Vagina (tissue), 2 donors: Measurements from ENCODE around the gene NES. TPM values are rescaled to one million over a fixed set of nuclear protein-coding genes. Genes with fewer than 3 reads are reported as not detected.

Source experiments
- DNase-seq, 2 donors: peaks; one replicate each; pipeline ENCODE4 v3.0.0-alpha.2; 2017; ENCODE audit errors: extremely low spot score in 2 of 2
- H3K27ac ChIP-seq: fragments of 200-600 bp; sonication (generic); one replicate; pipeline ENCODE4 v1.5.1; 2019
- H3K27me3 ChIP-seq: fragments of 200-600 bp; sonication (generic); one replicate; pipeline ENCODE4 v1.5.1; 2019
- H3K36me3 ChIP-seq, 2 donors: fragments of 200-600 bp; sonication (generic); one replicate each; pipeline ENCODE4 v1.5.1; 2017 to 2019
- H3K4me1 ChIP-seq: fragments of 200-600 bp; sonication (generic); one replicate; pipeline ENCODE4 v1.5.1; 2019
- H3K4me3 ChIP-seq, 2 donors: fragments of 200-600 bp; sonication (generic); 1 replicate in 1 of 2; 2 replicates in 1 of 2; pipeline ENCODE4 v1.5.1; 2016 to 2019
- H3K9me3 ChIP-seq: fragments of 200-600 bp; sonication (generic); one replicate; pipeline ENCODE4 v1.5.1; 2019
- CTCF ChIP-seq, 3 experiments: fragments of 450-650 bp in 2 of 3; fragments of 200-600 bp in 1 of 3; sonication (generic) in 1 of 3; IDR thresholded peaks; one replicate each; pipeline ENCODE4 v1.5.1; 2017 to 2019; ENCODE audit warnings: antibody characterized with exemption in 3 of 3, mild to moderate bottlenecking in 2 of 3, moderate library complexity in 2 of 3
- POLR2A ChIP-seq, 2 donors: fragments of 450-650 bp; IDR thresholded peaks; one replicate each; pipeline ENCODE4 v1.6.1; 2017; ENCODE audit warnings: antibody characterized with exemption in 2 of 2, mild to moderate bottlenecking in 2 of 2, moderate library complexity in 2 of 2
- POLR2AphosphoS5 ChIP-seq, 2 donors: sonication (generic); formaldehyde crosslinking; IDR thresholded peaks; one replicate each; pipeline ENCODE4 v1.9.0; 2017; ENCODE audit warnings: antibody characterized with exemption in 2 of 2, mild to moderate bottlenecking in 2 of 2, low read depth in 1 of 2; ENCODE audit not compliant: insufficient read depth in 1 of 2
- intact Hi-C: fragments of 100-400 bp; cut with DNase I; formaldehyde crosslinking; loops from one replicate; pipeline ENCODE4 v1.15.1; 2023
- total RNA-seq: library from RNA; depleted of rRNA; stranded (reverse); fragments of >200 nt; gene quantifications from one replicate; pipeline ENCODE4 v1.2.3, GENCODE V29; 2016

NES gene
- total RNA-seq, 1 donor from 2014 or later = 16.0 TPM

GRCh38 chr1:156658496-156658895 lies 18.7 kb downstream of the NES start:
- H3K36me3 ChIP-seq = no peaks in the 10 kb centered on the region
- H3K4me1 ChIP-seq = peaks cover 60% of the 10 kb centered on the region
- H3K27ac ChIP-seq = no peak overlapping the region
- DNase-seq = no peak
- no peaks in the 10 kb centered on the region for H3K9me3 ChIP-seq
- intact Hi-C loops = loop anchor here (5.0 kb wide), 2 partner anchors 76 to 271 kb away; no protein-coding TSS in a partner anchor
- no peak for TF ChIP-seq CTCF (IDR thresholded peaks at IDR 0.05)
- no peak overlapping the region for H3K4me3 ChIP-seq
- H3K27me3 ChIP-seq = no peaks in the 10 kb centered on the region

DNA sequence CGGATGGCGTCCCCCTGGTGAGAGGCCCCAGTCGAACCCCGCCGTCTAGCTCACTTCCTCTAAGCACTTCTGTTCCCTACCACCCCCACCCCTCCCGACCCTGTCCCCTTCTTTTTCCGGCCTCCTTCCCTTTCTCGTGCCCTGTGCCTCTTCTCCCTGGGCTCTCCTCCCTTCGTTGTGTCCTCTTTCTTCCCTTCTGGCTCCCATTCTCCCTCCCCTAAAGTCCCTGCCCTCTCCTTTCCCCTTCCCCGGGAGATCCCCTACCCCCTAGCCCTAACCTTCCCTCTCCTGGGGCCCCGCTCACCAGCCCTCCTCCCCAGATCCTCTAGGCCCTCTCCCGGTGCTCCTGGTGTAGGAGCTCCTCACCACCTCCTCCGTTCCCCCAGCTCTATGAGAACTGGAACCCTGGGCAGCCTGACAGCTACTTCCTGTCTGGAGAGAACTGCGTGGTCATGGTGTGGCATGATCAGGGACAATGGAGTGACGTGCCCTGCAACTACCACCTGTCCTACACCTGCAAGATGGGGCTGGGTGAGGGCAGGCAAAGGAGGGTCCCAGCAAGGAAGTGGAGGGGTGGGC lies 19.4 kb downstream of the NES start:
- peak overlapping the region; percentile 8 for H3K27ac ChIP-seq
- peak overlapping the region; percentile 23 to 45 for H3K4me3 ChIP-seq

GRCh38 chr1:156656806-156657740 lies 20.1 kb downstream of the NES start:
- intact Hi-C loops = loop anchor here (5.0 kb wide), 2 partner anchors 75 to 270 kb away; no protein-coding TSS in a partner anchor
- H3K27ac ChIP-seq = peak overlapping the region; percentile 8
- TF ChIP-seq POLR2AphosphoS5 (IDR thresholded peaks at IDR 0.05; ENCODE audit: insufficient read depth in 1 of 2, low read depth in 1 of 2) (peak; percentile 22 to 31), CTCF (IDR thresholded peaks at IDR 0.05) (peak; percentile 87 to 91 (median 88)), POLR2A (IDR thresholded peaks at IDR 0.05) (no peak)
- DNase-seq = no peak
- no peaks in the 10 kb centered on the region for H3K27me3 ChIP-seq
- peaks cover 51% of the 10 kb centered on the region for H3K4me1 ChIP-seq
- H3K4me3 ChIP-seq = peak overlapping the region; percentile 23 to 45
- H3K9me3 ChIP-seq = no peaks in the 10 kb centered on the region
- no peaks in the 10 kb centered on the region for H3K36me3 ChIP-seq

More for the DNA sequence above, 19.4 kb downstream of the NES start:
- TF ChIP-seq POLR2AphosphoS5 (IDR thresholded peaks at IDR 0.05; ENCODE audit: insufficient read depth in 1 of 2, low read depth in 1 of 2) (no peak), CTCF (IDR thresholded peaks at IDR 0.05) (no peak), POLR2A (IDR thresholded peaks at IDR 0.05) (no peak)
- no peak for DNase-seq
- Histone ChIP-seq H3K36me3 (no peaks in the 10 kb centered on the region), H3K4me1 (peaks cover 58% of the 10 kb centered on the region), H3K27me3 (no peaks in the 10 kb centered on the region), H3K9me3 (no peaks in the 10 kb centered on the region)
- intact Hi-C loops = loop anchor here (5.0 kb wide), 2 partner anchors 76 to 271 kb away; no protein-coding TSS in a partner anchor

DNA sequence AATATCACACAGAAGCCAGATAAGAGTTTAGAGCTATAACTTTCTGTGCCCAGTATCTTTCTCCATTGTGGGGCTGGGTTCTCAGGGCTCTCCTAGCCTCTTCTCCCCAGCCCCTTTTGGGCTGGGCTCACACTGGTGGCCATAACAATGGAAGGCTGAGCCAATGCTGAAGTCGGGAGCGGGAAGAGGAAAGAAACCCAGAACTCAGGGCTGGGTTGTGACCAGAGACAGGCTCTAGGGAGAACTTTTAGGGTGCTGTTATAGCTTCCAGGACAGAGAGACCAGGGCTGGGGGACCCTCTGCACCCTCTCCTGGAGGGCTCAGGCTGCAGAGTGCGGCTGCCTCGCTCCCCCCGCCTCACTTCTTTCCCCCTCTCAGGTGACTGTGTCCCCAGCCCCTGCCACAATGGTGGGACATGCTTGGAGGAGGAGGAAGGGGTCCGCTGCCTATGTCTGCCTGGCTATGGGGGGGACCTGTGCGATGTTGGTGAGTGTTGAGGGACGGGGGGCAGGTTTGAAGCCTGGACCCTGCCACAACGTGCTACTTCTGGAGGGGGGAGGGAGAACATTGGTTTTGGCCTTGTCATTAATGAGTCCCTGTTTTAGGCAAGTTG lies 21.2 kb downstream of the NES start:
- intact Hi-C loops = loop anchor here (5.0 kb wide), 2 partner anchors 74 to 269 kb away; no protein-coding TSS in a partner anchor
- Histone ChIP-seq H3K36me3 (no peaks in the 10 kb centered on the region), H3K27ac (no peak overlapping the region), H3K27me3 (no peaks in the 10 kb centered on the region), H3K4me1 (peaks cover 40% of the 10 kb centered on the region), H3K4me3 (no peak overlapping the region), H3K9me3 (no peaks in the 10 kb centered on the region)
- DNase-seq = no peak
- TF ChIP-seq POLR2A (IDR thresholded peaks at IDR 0.05) (no peak), POLR2AphosphoS5 (IDR thresholded peaks at IDR 0.05; ENCODE audit: insufficient read depth in 1 of 2, low read depth in 1 of 2) (no peak), CTCF (IDR thresholded peaks at IDR 0.05) (no peak)
